NCI-H2081 (cell line): ENCODE measurements around the gene MTLN.
"Not testable (repeated sequence)": the region's sequence is repeated elsewhere in the genome, so short reads cannot be mapped to it uniquely, and the experiment has no call there.

ENCODE experiments used
- DNase-seq, 2 experiments: peaks; one replicate each; lab custom pipeline; 2025; lab: John Stamatoyannopoulos, UW

MTLN gene

GRCh38 chr2:110198016-110198415, 14.3 kb downstream of the MTLN start:
- no peak for DNase-seq

- no peak for DNase-seq
Measured at GRCh38 chr2:110197452-110197851, 14.9 kb downstream of the MTLN start.

GRCh38 chr2:110190169-110190568, 22.2 kb downstream of the MTLN start:
- not testable (repeated sequence) for DNase-seq

GRCh38 chr2:110182449-110182848, 29.9 kb downstream of the MTLN start:
- DNase-seq = no peak

- DNase-seq = no peak
Measured at GRCh38 chr2:110180036-110180435, 32.3 kb downstream of the MTLN start.

- no peak for DNase-seq
Measured at GRCh38 chr2:110173523-110173922, 38.8 kb downstream of the MTLN start.

- no peak for DNase-seq
Measured at GRCh38 chr2:110172506-110172905, 39.8 kb downstream of the MTLN start.

GRCh38 chr2:110170102-110170501, 42.2 kb downstream of the MTLN start:
- DNase-seq = no peak

GRCh38 chr2:110167326-110168000, 44.9 kb downstream of the MTLN start:
- DNase-seq = no peak

- no peak for DNase-seq
Measured at GRCh38 chr2:110166266-110166665, 46.1 kb downstream of the MTLN start.
